Epithelial cell of esophagus (primary cell): ENCODE results near the gene DNAJC1.
"Not testable (repeated sequence)": the region's sequence is repeated elsewhere in the genome, so short reads cannot be mapped to it uniquely, and the experiment has no call there.

Source experiments
- DNase-seq: peaks from one replicate; pipeline ENCODE4 v3.0.0; 2010; ENCODE audit warnings: low read depth
- H3K4me3 ChIP-seq: 2 replicates; pipeline ENCODE4 v1.5.1; 2011; ENCODE audit warnings: mild to moderate bottlenecking, low read length, control low read depth
- TF ChIP-seq, protein P1 (sequence below): IDR thresholded peaks from 2 replicates; pipeline ENCODE4 v1.5.1; 2011; ENCODE audit warnings: low read depth, mild to moderate bottlenecking, low read length, control low read depth, inconsistent platforms; ENCODE audit not compliant: insufficient read depth; ENCODE audit errors: missing control alignments

Gene DNAJC1

DNA sequence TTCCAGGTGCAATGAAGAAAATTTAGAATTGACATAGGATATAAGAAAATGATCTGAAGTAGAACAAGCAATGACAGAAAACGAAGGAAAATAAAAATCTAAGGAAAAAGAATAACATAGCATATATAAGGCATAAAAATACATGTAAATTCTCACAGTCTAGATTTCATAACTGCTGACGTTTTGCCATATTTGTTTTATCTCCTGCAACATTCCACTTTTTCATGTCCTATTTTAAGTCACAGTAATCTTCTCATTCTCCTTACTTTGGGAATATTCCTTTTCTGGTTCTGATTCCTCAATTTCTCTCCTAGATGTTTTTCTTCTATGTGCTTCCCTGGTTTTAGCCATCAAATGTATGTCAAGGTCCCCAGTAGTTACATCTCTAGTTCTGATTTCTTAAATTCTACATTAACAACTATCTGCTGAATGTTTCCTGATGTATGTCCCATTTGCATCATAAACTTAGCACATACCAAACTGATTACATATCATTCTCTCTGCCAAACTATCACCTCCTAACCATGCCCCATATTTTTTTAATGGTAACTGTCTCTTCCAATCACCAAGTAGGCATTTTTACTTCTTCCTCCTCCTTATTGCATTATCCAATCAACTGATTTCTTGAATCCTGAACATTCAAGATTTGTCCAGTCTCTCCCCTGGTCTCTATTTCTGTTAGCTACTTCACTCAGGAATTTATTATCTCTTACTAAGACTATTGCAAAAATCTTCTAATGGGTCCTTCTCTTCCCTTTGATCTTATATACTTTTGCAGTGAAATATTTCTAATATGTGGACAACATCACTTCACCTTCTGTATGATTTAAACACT lies 171.3 kb downstream of the DNAJC1 start:
- no peak overlapping the region for H3K4me3 ChIP-seq
- TF ChIP-seq, protein P1, sequence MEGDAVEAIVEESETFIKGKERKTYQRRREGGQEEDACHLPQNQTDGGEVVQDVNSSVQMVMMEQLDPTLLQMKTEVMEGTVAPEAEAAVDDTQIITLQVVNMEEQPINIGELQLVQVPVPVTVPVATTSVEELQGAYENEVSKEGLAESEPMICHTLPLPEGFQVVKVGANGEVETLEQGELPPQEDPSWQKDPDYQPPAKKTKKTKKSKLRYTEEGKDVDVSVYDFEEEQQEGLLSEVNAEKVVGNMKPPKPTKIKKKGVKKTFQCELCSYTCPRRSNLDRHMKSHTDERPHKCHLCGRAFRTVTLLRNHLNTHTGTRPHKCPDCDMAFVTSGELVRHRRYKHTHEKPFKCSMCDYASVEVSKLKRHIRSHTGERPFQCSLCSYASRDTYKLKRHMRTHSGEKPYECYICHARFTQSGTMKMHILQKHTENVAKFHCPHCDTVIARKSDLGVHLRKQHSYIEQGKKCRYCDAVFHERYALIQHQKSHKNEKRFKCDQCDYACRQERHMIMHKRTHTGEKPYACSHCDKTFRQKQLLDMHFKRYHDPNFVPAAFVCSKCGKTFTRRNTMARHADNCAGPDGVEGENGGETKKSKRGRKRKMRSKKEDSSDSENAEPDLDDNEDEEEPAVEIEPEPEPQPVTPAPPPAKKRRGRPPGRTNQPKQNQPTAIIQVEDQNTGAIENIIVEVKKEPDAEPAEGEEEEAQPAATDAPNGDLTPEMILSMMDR = no peak
- peak; percentile 20 for DNase-seq

DNA sequence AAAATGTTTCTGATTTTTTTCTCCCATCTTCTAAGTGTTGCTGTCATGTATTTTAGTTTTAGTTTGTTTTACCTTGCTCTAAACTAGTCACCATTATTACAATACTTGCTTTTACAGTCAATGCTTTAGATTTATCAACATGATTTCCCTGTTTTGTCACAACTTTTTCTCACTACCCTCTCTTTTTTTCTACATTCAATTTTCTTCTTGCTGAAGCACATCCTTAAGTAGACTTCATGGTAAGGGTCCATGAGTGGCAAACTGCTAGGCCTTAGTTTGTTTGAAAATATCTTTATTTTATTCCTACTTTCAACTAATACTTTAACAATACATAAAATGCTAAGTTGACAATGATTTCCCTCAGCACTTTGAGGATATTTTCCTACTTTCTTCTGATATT lies 173.5 kb downstream of the DNAJC1 start:
- DNase-seq = no peak
- TF ChIP-seq, protein P1 = no peak
- no peak overlapping the region for H3K4me3 ChIP-seq

DNA sequence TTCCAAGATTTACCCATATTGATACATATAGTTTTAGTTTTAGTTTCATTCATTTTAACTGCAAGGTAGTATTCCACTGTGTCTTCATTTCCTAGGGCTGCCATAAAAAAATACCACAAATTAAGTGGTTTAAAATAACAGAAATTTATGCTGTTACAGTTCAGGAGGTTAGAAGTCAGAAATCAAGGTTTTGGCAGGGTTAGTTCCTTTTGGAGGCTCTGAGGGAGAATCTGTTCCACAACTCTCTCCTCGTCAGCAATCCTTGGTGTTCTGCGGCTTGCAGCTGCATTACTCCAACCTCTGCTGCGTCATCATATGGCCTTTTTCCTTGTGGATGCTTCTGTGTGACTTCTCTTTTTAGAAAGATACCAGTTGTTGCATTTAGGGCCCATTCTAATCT lies 176.2 kb downstream of the DNAJC1 start:
- H3K4me3 ChIP-seq = no peak overlapping the region
- TF ChIP-seq, protein P1 = no peak
- DNase-seq = no peak

DNA sequence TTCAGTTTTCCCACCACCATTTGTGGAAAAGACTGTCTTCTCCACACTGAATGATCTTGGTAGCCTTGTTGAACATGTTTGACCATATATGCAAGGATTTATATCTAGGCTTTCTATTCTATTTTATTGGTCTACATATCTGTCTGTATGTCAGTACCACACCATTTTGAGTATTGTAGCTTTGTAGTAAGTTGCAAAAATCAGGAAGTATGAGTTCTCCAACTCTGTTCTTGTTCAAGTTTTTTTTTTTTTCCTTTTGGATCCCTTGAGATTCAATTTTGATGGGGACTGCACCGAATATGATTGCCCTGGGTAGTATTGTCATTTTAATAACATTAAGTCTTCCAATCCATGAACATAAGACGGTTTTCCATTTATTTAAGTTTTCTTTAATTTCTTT lies 176.8 kb downstream of the DNAJC1 start:
- no peak overlapping the region for H3K4me3 ChIP-seq
- no peak for DNase-seq
- TF ChIP-seq, protein P1 = no peak

DNA sequence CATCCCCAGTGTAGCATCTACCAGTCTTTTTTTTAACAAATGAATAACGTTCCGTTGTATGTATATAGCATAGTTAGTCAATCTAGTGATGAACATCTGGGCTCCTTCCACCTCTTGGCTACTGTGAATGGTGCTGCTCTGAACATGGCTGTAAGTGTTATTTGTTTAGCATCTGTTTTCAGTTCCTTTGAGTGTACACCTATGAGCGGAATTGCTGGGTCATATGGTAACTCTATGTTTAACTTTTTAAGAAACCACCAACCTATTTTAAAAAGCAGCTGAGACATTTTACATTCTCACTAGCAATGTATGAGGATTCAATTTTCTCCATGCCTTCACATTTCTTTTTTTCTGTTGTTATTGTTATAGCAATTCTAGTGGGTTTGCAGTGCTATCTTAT lies 178.2 kb downstream of the DNAJC1 start:
- TF ChIP-seq, protein P1 = no peak
- H3K4me3 ChIP-seq = no peak overlapping the region
- DNase-seq = no peak

DNA sequence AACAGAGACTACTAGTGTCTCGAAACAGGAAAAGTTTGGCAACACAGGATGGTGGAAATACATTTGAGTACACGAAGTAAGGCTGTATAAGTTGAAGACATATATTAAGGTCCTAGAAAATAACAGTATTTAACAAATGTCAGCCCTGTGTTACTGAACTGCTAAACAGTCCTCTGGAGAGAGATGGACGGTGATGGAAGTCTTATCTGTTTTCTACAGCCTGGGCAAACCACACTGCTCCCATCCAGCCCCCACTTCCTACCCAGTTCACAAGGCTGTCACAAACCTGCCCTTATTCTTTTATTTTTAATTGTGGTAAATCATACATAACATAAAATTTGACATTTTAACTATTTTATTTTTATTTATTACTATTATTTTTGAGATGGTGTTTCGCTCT lies 179.1 kb downstream of the DNAJC1 start:
- no peak overlapping the region for H3K4me3 ChIP-seq
- TF ChIP-seq, protein P1 = no peak
- DNase-seq = no peak

DNA sequence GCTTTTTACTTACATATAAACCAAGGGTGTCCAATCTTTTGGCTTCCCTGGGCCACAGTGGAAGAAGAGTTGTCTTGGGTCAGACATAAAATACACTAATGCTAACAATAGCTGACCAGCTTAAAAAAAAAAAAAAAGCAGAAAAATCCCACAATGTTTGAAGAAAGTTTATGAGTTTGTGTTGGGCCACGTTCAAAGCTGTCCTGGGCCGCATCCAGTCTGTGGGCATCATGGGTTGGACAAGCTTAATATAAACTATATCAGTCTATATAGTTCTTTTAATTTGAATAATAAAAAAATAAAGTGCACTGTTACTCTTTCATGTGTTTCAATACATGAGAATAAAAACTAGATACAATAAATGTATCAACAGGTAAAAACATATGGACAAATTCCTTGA lies 179.9 kb downstream of the DNAJC1 start:
- TF ChIP-seq, protein P1 = no peak
- H3K4me3 ChIP-seq = no peak overlapping the region
- DNase-seq = no peak

DNA sequence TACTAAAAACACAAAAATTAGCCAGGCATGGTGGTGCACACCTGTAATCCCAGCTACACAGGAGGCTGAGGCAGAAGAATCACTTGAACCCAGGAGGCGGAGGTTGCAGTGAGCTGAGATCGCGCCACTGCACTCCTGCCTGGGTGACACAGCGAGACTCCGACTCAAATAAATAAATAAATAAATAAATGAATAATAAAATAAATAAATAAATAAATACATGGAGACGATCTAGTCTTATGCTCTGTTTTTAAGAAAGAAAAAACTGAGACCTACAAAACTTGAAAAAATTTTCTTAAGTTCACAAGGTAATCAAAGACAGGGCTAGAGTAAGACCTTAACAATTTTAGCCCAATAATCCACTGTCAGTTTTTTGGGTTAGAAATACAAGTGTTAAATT lies 181.3 kb downstream of the DNAJC1 start:
- H3K4me3 ChIP-seq, DNase-seq: not testable (repeated sequence)
